AG10803 (cell line): ENCODE results near the gene OPA1.

Source experiments
- DNase-seq: peaks from one replicate; pipeline ENCODE4 v3.0.0; 2010; ENCODE audit warnings: low read depth
- H3K4me3 ChIP-seq: 2 replicates; pipeline ENCODE4 v1.5.1; 2011; ENCODE audit warnings: mild to moderate bottlenecking, low read length, control low read depth
- TF ChIP-seq, protein P1 (sequence below): conservative IDR thresholded peaks from 2 replicates; pipeline ENCODE4 v1.5.1; 2011; ENCODE audit warnings: mild to moderate bottlenecking, low read length, control low read depth, inconsistent platforms

The OPA1 gene

DNA sequence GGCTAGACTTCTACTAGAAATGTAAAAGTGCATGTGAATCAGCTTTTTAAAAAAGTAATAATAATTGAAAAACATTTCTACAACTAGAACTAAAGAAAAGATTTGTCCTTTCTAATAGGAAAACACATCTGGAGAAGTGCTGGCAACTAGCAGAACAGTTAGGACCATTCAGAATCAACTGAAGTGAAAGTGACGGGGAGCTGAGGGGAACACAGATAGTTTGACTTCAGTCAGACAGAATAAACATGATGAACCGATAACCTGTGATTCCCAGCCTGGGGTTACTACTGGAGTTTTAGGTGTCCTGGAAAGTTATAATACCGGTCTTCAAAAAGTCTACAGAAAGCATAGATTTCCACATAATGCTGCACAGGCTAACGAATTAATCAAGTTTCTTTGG, 28.1 kb downstream of the OPA1 start:
- TF ChIP-seq, protein P1, sequence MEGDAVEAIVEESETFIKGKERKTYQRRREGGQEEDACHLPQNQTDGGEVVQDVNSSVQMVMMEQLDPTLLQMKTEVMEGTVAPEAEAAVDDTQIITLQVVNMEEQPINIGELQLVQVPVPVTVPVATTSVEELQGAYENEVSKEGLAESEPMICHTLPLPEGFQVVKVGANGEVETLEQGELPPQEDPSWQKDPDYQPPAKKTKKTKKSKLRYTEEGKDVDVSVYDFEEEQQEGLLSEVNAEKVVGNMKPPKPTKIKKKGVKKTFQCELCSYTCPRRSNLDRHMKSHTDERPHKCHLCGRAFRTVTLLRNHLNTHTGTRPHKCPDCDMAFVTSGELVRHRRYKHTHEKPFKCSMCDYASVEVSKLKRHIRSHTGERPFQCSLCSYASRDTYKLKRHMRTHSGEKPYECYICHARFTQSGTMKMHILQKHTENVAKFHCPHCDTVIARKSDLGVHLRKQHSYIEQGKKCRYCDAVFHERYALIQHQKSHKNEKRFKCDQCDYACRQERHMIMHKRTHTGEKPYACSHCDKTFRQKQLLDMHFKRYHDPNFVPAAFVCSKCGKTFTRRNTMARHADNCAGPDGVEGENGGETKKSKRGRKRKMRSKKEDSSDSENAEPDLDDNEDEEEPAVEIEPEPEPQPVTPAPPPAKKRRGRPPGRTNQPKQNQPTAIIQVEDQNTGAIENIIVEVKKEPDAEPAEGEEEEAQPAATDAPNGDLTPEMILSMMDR, result no peak
- no peak for DNase-seq
- H3K4me3 ChIP-seq, result no peak overlapping the region

DNA sequence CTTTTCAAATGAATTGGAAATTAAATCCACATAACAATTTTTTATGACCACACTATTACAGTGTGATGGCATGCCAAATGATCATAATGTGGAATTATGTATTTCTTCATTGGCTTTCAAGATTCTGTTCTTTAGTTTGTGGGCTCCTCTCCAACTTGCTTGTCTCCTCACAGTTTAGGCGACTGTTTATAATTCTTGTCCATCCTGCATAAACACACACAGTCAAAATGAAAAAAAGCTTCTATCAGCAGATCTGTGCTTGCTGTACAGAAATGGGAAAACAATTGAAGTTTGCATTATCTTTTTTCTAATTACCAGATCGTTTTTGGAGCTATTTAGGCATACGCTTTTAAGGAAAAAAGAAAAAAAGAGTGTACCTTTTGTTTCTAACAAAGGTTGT, 37.0 kb downstream of the OPA1 start:
- H3K4me3 ChIP-seq, result no peak overlapping the region
- TF ChIP-seq, protein P1, result no peak
- DNase-seq, result no peak

DNA sequence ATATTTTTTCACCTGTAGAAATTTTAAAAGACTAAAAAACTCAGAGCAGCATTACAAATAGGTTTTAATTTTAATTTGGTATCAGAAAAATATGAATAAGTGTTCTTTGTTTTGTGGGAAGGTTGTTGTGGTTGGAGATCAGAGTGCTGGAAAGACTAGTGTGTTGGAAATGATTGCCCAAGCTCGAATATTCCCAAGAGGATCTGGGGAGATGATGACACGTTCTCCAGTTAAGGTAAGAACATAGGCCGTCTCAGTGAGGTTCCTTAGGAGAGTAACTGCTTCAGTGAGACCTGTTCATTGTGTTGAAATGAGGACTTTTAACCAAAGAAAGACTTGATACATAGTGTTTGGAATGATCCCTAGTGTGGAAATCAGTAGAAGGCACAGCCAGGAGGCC, 44.8 kb downstream of the OPA1 start:
- TF ChIP-seq, protein P1, result no peak
- H3K4me3 ChIP-seq, result no peak overlapping the region
- no peak for DNase-seq

DNA sequence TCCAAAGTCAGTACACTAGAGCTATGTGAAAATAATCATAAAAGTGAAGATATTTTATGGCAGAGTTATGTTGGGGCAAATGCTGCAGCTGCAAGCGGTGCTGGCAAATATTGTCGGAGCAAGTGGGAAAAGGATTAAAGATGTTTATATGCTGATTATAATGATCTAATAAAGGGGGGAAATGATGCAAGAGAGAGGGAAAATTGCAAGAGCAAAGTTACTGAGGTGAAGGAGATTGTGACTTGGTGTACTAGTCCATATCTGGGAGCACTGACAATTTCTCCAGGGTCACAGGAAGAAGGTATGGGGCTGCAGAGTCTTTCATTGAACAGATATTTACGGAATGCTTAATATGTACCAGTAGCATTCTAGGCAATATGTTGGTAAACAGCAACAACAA, 45.8 kb downstream of the OPA1 start:
- TF ChIP-seq, protein P1, result no peak
- DNase-seq, result no peak

DNA sequence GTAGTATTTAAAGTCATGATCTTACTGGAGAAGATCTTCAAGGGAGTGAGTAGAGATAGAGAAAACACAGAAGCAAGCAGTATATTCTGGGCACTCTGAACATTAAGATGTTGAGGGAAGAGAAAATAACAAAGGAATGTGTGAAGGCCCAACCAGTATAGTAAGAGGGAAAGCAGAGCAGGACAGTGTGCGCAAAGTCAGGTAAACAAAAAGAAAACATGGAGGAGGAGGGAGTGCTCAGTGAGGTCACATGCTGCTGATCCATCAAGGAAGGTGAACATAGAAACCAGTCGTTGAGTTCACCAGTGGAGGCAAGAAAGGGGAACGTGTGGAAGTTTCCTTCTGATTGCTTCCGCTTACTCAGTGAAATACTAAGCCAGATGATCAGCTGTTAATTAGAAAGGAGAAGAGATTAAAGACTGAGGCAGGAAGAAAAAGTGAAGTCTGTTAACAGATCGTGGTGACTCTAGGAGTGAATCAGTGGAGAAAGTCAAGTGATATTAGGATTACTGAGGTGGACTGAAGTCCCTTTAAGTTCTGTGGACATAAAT, 47.2 kb downstream of the OPA1 start:
- DNase-seq, result no peak
- H3K4me3 ChIP-seq, result no peak overlapping the region
- TF ChIP-seq, protein P1, result no peak

More for the DNA sequence above, 45.8 kb downstream of the OPA1 start:
- no peak overlapping the region for H3K4me3 ChIP-seq

DNA sequence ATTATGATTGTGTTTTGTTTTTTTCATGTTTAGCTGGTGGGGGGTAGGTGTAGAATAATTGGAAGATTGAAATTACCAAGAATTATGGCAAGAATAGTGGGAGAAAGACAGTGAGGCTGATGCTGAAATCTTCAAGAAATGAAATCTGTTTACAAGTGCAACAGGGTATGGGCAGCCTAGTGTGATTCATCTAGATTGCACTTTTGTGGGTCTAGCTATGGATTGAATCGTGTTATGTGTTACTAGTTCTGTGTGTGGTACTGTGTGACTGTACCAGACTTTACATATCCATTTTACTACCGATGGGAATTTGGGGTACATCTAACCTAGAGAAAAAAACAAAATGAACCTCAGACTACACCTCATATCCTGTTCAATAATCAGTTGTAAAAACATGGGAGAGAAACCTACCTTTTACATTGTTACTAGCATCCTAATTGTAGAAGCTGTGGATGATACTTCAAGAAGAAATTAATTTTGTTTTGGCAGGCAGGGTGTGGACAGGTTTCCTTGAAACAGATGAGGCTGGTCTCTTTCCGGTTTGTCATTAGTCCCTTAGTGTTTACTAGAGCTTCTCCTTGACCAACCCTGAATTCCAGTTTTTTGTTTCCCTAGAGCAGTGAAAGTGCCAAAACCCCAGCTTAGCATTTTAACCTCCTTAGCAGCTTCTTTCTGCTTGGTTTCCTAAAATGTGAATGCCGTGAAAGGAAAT, 47.9 kb downstream of the OPA1 start:
- H3K4me3 ChIP-seq, result no peak overlapping the region
- peak; percentile 55 for DNase-seq
- TF ChIP-seq, protein P1, result no peak

DNA sequence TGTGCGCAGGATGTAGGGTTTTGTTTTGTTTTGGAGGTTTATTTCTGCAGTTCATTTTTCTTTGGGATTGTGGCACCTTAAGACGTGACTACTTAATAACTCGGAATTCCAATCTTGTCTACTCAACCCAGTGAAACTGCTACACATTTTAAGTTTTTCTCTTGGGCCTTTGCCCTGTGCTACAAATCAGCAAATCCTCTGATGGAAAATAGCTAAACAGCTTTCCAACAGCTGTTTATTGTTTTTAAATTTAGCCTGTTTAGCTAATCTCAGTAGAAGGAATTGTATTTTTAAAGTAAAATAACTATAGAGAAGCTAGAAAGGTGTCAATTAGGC, 48.4 kb downstream of the OPA1 start:
- peak; percentile 79 for DNase-seq
- TF ChIP-seq, protein P1, result no peak
- no peak overlapping the region for H3K4me3 ChIP-seq
